Liver (tissue), 3 donors: Measurements from ENCODE around the gene KIAA1217.

Experiments
- CTCF ChIP-seq: fragments of 150-350 bp; IDR thresholded peaks from 2 replicates; pipeline ENCODE4 v1.5.1; 2017; ENCODE audit warnings: improper control_type of control experiment, low read depth, low read length; ENCODE audit not compliant: missing input control
- EGR1 ChIP-seq, 2 donors: IDR thresholded peaks; 2 replicates each; pipeline ENCODE4 v1.6.1; 2016 to 2018; ENCODE audit warnings: antibody characterized with exemption in 2 of 2, low read depth in 2 of 2
- FOXA1 ChIP-seq: IDR thresholded peaks from 2 replicates; pipeline ENCODE4 v1.6.1; 2016; ENCODE audit warnings: antibody characterized with exemption
- GABPA ChIP-seq, 2 donors: IDR thresholded peaks in 1 of 2; conservative IDR thresholded peaks in 1 of 2; 2 replicates each; pipeline ENCODE4 v1.6.1; 2016; ENCODE audit warnings: antibody characterized with exemption in 2 of 2, mild to moderate bottlenecking in 1 of 2, moderate library complexity in 1 of 2
- JUND ChIP-seq, 2 donors: IDR thresholded peaks; 2 replicates each; pipeline ENCODE4 v1.6.1; 2016; ENCODE audit warnings: antibody characterized with exemption in 2 of 2
- MAX ChIP-seq: IDR thresholded peaks from 2 replicates; pipeline ENCODE4 v1.6.1; 2016; ENCODE audit warnings: antibody characterized with exemption
- RAD21 ChIP-seq, 2 donors: IDR thresholded peaks; 2 replicates each; pipeline ENCODE4 v1.6.1; 2016; ENCODE audit warnings: antibody characterized with exemption in 2 of 2, mild to moderate bottlenecking in 2 of 2
- REST ChIP-seq: IDR thresholded peaks from 2 replicates; pipeline ENCODE4 v1.6.1; 2016; ENCODE audit warnings: antibody characterized with exemption, mild to moderate bottlenecking
- SP1 ChIP-seq: IDR thresholded peaks from 2 replicates; pipeline ENCODE4 v1.6.1; 2018; ENCODE audit warnings: antibody characterized with exemption, mild to moderate bottlenecking
- TAF1 ChIP-seq: conservative IDR thresholded peaks from 2 replicates; pipeline ENCODE4 v1.6.1; 2016; ENCODE audit warnings: antibody characterized with exemption, mild to moderate bottlenecking
- YY1 ChIP-seq: IDR thresholded peaks from 2 replicates; pipeline ENCODE4 v1.6.1; 2016; ENCODE audit warnings: antibody characterized with exemption, mild to moderate bottlenecking
- ZBTB33 ChIP-seq: IDR thresholded peaks from 2 replicates; pipeline ENCODE4 v1.6.1; 2016; ENCODE audit warnings: antibody characterized with exemption
- donor health status: healthy.
- donor health status: healthy.

GRCh38 chr10:24556126-24556749, 347.3 kb downstream of the KIAA1217 start:
- TF ChIP-seq REST (no peak), CTCF (no peak), GABPA (IDR thresholded peaks at IDR 0.05 in 1 of 2, conservative IDR thresholded peaks at IDR 0.05 in 1 of 2) (no peak), TAF1 (no peak), MAX (no peak), JUND (IDR thresholded peaks at IDR 0.05) (no peak), EGR1 (IDR thresholded peaks at IDR 0.05; ENCODE audit: low read depth in 2 of 2) (no peak), RAD21 (IDR thresholded peaks at IDR 0.05) (no peak), FOXA1 (no peak), ZBTB33 (no peak), YY1 (no peak), SP1 (no peak)
